ENCODE measurements around the gene LRRC74A.

DNA sequence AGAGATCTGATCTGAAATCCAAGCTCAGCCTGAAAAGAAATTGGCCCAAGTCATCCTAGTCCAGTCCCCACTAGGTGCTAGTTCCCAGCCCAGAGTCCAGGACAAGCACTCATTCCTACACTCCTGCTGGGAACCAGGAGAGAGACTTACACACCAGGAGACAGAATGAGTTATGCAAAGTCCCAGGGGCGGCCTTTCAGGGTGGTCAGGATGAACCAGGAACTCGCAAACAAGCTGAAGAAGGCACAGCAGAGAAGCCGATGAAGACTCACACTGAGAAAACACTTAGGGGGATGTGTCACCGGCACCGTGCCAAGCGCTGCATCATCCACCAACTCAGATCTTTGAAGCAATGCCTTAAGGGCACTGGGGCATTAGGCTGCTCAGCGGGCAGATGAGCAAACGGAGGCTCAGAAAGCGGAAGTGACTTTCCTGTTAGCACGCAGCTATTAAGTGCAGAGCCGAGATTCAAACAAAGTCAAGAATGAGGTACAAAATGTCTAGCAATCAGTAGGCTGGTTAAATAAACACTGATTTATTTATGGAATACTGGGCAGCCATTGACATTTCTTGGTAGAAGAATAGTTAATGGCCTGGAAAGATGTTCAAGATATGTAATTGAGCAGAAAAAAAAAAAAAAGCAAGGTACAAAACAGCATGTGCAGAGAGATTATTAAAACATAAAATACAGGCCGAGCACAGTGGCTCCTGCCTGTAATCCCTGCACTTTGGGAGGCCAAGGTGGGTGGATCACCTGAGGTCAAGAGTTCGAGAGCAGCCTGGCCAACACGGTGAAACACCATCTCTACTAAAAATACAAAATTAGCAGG is 78.7 kb downstream of the LRRC74A start:
- TF ChIP-seq, protein P1, sequence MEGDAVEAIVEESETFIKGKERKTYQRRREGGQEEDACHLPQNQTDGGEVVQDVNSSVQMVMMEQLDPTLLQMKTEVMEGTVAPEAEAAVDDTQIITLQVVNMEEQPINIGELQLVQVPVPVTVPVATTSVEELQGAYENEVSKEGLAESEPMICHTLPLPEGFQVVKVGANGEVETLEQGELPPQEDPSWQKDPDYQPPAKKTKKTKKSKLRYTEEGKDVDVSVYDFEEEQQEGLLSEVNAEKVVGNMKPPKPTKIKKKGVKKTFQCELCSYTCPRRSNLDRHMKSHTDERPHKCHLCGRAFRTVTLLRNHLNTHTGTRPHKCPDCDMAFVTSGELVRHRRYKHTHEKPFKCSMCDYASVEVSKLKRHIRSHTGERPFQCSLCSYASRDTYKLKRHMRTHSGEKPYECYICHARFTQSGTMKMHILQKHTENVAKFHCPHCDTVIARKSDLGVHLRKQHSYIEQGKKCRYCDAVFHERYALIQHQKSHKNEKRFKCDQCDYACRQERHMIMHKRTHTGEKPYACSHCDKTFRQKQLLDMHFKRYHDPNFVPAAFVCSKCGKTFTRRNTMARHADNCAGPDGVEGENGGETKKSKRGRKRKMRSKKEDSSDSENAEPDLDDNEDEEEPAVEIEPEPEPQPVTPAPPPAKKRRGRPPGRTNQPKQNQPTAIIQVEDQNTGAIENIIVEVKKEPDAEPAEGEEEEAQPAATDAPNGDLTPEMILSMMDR (IDR thresholded peaks at IDR 0.05 in 8 of 11, conservative IDR thresholded peaks at IDR 0.05 in 3 of 11), result no peak
- no peak for TF ChIP-seq POLR2A (IDR thresholded peaks at IDR 0.05)

Measured in spleen (tissue), 7 donors.